Peyer's patch (tissue), 4 donors: ENCODE results near the gene HPSE2. TPM values are rescaled to one million over a fixed set of nuclear protein-coding genes. Genes with fewer than 3 reads are reported as not detected.
A peak's percentile ranks its signal among the peaks of the same experiment; 100 is the strongest.

Experiments used
- DNase-seq, 3 donors: peaks; one replicate each; pipeline ENCODE4 v3.0.0-alpha.2; 2017 to 2019
- H3K27ac ChIP-seq, 4 donors: fragments of 200-600 bp; sonication (generic); one replicate each; pipeline ENCODE4 v1.5.1; 2016 to 2019
- H3K27me3 ChIP-seq, 2 donors: fragments of 200-600 bp; sonication (generic); one replicate each; pipeline ENCODE4 v1.5.1; 2019
- H3K36me3 ChIP-seq, 3 donors: fragments of 200-600 bp; sonication (generic); one replicate each; pipeline ENCODE4 v1.5.1; 2016 to 2019
- H3K4me1 ChIP-seq, 4 donors: fragments of 200-600 bp; sonication (generic); one replicate each; pipeline ENCODE4 v1.5.1; 2016 to 2019
- H3K4me3 ChIP-seq, 4 donors: fragments of 200-600 bp; sonication (generic); 1 replicate in 3 of 4; 2 replicates in 1 of 4; pipeline ENCODE4 v1.5.1; 2016 to 2019; ENCODE audit warnings: mild to moderate bottlenecking in 1 of 4
- H3K9me3 ChIP-seq, 4 donors: fragments of 200-600 bp; sonication (generic); one replicate each; pipeline ENCODE4 v1.5.1; 2016 to 2019; ENCODE audit warnings: mild to moderate bottlenecking in 1 of 4
- POLR2A ChIP-seq, 2 donors: fragments of 450-650 bp; IDR thresholded peaks; one replicate each; pipeline ENCODE4 v1.5.1; 2017; ENCODE audit warnings: antibody characterized with exemption in 2 of 2, mild to moderate bottlenecking in 2 of 2, moderate library complexity in 2 of 2
- total RNA-seq, 4 donors: library from RNA; depleted of rRNA; stranded (reverse); fragments of >200 nt; gene quantifications; one replicate each; pipeline ENCODE4 v1.1.0, GENCODE V29; 2016
- TF ChIP-seq, protein P1 (sequence below), 6 experiments: fragments of 450-650 bp in 4 of 6; fragments of 200-600 bp in 2 of 6; sonication (generic) in 1 of 6; IDR thresholded peaks; one replicate each; pipeline ENCODE4 v1.5.1; 2017 to 2019; ENCODE audit warnings: antibody characterized with exemption in 6 of 6, mild to moderate bottlenecking in 3 of 6, moderate library complexity in 1 of 6

HPSE2 gene
- total RNA-seq, 4 donors from 2014 or later: 3.0 to 15.7 (median 7.4) TPM

GRCh38 chr10:98466861-98467505, 768.7 kb downstream of the HPSE2 start:
- Histone ChIP-seq H3K9me3 (no peaks in the 10 kb centered on the region), H3K27ac (no peak overlapping the region), H3K4me1 (no peaks in the 10 kb centered on the region), H3K36me3 (no peaks in the 10 kb centered on the region), H3K27me3 (no peaks in the 10 kb centered on the region), H3K4me3 (no peak overlapping the region)
- TF ChIP-seq, protein P1, sequence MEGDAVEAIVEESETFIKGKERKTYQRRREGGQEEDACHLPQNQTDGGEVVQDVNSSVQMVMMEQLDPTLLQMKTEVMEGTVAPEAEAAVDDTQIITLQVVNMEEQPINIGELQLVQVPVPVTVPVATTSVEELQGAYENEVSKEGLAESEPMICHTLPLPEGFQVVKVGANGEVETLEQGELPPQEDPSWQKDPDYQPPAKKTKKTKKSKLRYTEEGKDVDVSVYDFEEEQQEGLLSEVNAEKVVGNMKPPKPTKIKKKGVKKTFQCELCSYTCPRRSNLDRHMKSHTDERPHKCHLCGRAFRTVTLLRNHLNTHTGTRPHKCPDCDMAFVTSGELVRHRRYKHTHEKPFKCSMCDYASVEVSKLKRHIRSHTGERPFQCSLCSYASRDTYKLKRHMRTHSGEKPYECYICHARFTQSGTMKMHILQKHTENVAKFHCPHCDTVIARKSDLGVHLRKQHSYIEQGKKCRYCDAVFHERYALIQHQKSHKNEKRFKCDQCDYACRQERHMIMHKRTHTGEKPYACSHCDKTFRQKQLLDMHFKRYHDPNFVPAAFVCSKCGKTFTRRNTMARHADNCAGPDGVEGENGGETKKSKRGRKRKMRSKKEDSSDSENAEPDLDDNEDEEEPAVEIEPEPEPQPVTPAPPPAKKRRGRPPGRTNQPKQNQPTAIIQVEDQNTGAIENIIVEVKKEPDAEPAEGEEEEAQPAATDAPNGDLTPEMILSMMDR (IDR thresholded peaks at IDR 0.05): no peak
- TF ChIP-seq POLR2A (IDR thresholded peaks at IDR 0.05): no peak
- no peak for DNase-seq

DNA sequence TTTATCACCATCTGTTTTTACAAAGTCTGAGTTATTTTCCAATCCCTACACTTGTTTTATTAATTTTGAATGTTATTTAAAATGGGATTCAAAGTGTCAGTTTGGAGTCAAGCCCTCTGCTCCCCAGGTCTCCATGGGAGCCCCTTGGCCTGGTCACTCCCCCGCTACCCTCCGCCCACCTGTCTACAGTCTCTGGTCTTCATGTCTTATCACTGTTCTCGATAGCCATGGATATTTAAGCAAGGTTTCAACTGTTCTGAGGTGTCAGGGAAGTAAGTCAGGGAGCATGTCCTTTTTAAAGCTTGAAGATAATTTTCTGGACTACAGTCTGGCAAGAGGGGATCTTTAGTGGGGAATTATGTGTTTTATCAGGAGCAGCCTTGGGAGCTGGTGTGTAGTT, 769.8 kb downstream of the HPSE2 start:
- H3K36me3 ChIP-seq: no peaks in the 10 kb centered on the region
- H3K27me3 ChIP-seq: no peaks in the 10 kb centered on the region
- no peak for DNase-seq
- TF ChIP-seq, protein P1 (IDR thresholded peaks at IDR 0.05): no peak
- TF ChIP-seq POLR2A (IDR thresholded peaks at IDR 0.05): no peak
- no peak overlapping the region for H3K27ac ChIP-seq
- no peaks in the 10 kb centered on the region for H3K4me1 ChIP-seq
- no peak overlapping the region for H3K4me3 ChIP-seq
- H3K9me3 ChIP-seq: no peaks in the 10 kb centered on the region

DNA sequence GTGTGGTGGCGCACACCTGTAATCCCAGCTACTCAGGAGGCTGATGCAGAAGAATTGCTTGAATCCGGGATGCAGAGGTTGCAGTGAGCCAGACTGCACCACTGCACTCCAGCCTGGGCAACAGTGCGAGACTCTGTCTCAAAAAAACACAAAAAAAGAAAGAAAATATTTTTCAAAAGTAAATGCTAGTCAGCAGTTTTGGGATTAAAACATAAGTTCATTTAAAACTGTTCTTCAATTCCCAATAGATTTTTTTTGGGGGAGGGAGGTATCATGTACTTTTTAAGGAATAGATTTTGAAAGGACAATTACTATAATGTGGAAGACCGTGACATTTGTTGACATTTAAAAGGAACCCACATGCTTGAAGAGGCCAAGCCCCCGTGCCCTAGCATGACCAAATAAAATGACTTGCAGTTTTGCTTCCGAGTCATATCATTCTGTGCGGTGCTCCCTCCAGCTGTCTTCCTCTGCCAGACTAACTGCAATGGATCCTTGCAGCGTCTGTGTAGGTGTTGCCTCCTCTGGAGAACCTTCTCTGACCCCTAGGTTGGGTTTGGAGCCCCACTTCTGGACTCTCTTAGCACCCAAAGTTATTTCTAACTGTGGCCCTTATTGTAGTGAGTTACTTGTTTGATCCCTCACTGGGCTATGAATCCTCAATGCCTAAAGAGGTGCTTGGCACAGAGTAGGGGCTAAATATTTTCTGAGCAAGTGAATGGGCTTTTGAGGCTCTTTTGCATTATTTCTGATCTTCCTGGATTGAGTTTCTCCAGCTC, 771.5 kb downstream of the HPSE2 start:
- no peak overlapping the region for H3K27ac ChIP-seq
- no peaks in the 10 kb centered on the region for H3K36me3 ChIP-seq
- TF ChIP-seq, protein P1 (IDR thresholded peaks at IDR 0.05): no peak
- TF ChIP-seq POLR2A (IDR thresholded peaks at IDR 0.05): no peak
- no peaks in the 10 kb centered on the region for H3K9me3 ChIP-seq
- DNase-seq: no peak
- H3K4me3 ChIP-seq: no peak overlapping the region
- no peaks in the 10 kb centered on the region for H3K27me3 ChIP-seq
- no peaks in the 10 kb centered on the region for H3K4me1 ChIP-seq

DNA sequence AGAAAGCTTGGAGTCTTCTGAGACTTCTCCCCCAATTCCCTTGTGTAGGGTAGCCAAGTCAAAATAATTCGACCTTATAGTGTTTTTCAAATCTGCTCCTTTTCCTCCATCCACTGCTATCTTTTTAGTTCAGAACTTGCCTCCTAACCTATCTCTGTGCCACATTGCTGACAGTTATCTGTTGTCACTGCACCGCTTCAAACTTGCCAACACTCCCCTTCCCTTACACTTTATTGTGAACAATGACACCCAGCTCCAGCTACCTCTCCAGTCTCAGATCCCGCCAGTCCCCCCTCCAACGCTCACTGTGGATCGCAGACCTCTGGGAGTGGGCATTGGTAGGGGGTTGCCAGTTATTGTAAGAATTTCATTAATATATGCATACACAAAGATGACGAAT, 772.6 kb downstream of the HPSE2 start:
- TF ChIP-seq, protein P1 (IDR thresholded peaks at IDR 0.05): no peak
- no peak for TF ChIP-seq POLR2A (IDR thresholded peaks at IDR 0.05)
- no peak overlapping the region for H3K27ac ChIP-seq
- H3K36me3 ChIP-seq: no peaks in the 10 kb centered on the region
- no peaks in the 10 kb centered on the region for H3K9me3 ChIP-seq
- no peak for DNase-seq
- no peak overlapping the region for H3K4me3 ChIP-seq
- H3K27me3 ChIP-seq: no peaks in the 10 kb centered on the region
- H3K4me1 ChIP-seq: no peaks in the 10 kb centered on the region

- TF ChIP-seq, protein P1 (IDR thresholded peaks at IDR 0.05): no peak
- TF ChIP-seq POLR2A (IDR thresholded peaks at IDR 0.05): no peak
- Histone ChIP-seq H3K27me3 (no peaks in the 10 kb centered on the region), H3K9me3 (no peaks in the 10 kb centered on the region), H3K4me3 (no peak overlapping the region), H3K4me1 (no peaks in the 10 kb centered on the region), H3K27ac (peak overlapping the region in 2 of 4 donors; percentile 52 to 73), H3K36me3 (no peaks in the 10 kb centered on the region)
- no peak for DNase-seq
These were observed 774.2 kb downstream of the HPSE2 start for GRCh38 chr10:98461500-98461842.
